ENCODE measurements around the gene PPP1CA.

Gene PPP1CA

DNA sequence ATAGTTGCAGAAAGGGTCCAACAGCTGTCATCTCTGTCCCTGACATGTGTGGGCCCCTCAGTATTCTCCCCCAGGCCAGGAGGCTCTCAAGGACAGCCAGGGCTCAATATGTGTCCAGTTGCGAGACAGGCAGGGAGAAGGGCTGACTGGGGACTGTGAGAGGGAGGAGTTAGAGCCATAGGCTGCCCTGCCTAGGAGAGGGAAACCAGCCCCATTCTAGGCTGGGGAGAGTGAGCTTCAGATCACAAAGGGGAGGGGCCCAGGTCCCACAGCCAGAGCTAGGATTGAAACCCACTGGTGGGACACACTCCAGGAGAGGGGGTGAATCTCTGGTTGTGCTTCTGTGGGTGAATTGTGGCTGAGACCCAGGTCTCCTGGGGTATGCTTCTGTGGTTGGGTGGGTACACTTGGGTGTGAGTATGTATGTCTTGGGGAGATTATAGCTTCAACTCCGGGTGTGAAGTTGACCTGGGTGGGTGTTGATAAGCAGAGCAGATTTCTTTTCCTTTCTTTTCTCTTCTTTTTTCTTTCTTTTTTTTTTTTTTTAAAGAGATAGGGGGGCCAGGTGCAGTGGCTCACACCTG is 11.7 kb upstream of the PPP1CA start:
- DNase-seq = no peak
- Mint-ChIP-seq H3K9me3 (no peaks in the 10 kb centered on the region), H3K4me3 (peak overlapping the region in 1 of 2 donors; percentile 14), H3K4me1 (peaks cover 84% of the 10 kb centered on the region), H3K27me3 (no peaks in the 10 kb centered on the region), H3K27ac (no peak overlapping the region)
- ATAC-seq = no peak

DNA sequence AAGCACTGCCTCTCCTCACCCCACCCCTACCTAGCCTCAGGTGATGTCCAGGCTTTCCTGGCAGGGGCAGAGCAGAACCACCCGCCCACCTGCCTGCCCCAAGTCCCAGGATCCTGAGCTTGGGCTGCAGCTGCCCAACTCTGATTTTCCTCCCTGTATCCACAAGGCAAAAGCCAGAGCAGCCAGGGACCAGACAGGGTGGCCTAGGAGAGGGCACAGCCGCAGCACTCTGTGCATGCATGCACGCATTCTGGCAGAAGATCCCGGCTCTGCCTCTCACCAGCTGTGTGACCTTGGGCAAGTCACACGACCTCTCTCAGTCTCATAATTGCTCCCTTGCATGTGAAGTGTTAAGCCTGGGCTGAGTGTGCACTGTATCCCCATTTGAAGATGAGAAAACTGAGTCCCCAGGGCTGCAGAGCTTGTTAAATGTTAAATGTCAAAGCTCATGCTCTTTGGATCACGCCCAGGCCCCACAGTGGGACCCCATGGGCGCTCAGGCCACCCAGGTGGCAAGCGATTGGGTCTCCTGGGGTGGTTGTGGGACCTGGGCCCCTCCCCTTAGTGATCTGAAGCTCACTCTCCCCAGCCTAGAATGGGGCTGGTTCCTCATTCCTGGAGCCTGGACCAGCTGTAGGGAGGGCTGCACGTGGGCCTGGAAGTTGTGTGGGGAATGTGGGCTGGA is 11.0 kb upstream of the PPP1CA start:
- Mint-ChIP-seq H3K27ac (peak overlapping the region in 1 of 2 donors; percentile 56), H3K4me1 (peaks cover 84% of the 10 kb centered on the region), H3K27me3 (no peaks in the 10 kb centered on the region), H3K9me3 (no peaks in the 10 kb centered on the region), H3K4me3 (peak overlapping the region in 1 of 2 donors; percentile 14)
- ATAC-seq (no peak), DNase-seq (no peak)

DNA sequence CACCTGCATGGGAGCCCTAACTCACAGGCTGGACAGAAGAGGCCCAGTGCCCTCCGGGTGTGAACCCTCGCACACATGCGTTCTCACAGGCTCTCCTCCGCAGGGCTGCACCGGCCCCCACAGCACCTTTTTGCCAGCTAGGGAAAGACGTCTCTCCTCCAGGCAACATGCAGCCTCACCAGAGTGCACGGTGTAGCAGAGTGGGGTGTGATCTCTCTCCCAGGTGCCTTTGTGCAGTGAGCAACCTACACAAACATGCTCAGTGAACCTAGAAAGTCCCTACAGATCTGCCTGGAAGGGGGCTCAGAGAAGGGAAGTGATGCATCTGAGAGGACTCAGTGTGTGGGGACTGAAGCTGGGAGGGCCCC is 10.1 kb upstream of the PPP1CA start:
- Mint-ChIP-seq H3K27me3 (no peaks in the 10 kb centered on the region), H3K4me3 (peak overlapping the region; percentile 26 to 39), H3K9me3 (no peaks in the 10 kb centered on the region), H3K4me1 (peaks cover 84% of the 10 kb centered on the region), H3K27ac (peak overlapping the region in 1 of 2 donors; percentile 89)
- ATAC-seq (peak; percentile 15), DNase-seq (peak in 1 of 2 donors; percentile 32)

DNA sequence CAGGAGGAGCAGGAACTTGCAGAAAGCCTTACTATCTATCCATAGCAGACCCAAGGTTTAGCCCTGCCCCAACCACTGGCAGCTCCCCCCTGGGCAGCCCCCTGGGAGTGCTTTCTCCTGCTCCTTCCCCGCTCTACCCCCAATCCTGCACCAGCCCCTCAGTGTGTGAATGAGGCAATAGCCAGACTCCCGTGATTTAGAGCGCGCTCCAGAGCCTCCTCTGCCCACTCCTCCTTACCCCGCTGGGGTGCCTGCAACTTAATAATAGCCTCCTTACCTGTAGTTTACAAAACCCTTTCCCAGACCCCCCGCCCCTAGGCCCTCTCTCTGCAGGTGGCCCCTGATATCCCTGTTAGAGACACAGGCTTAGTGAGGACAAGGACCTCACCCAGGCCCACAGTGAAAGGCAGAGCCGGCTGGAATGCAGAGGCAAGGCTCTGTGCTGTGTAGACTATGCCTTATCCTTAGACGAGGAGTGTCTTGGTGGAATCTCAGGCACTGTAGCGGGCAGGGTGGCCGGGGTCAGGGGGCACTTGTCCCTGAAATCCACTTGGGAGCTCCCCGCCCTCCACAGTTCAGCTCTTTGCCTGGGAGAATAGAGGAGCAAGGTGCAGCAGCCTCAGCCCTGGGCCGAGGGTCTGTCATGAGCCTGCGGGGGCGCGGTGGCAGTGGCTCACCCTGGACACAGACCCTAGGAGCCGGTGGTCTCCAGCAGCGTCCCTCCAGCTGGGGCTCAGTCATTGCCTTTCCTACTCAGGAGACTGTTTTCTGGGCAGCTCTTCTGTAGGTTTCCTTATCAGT is 9.5 kb upstream of the PPP1CA start:
- H3K27me3 Mint-ChIP-seq = no peaks in the 10 kb centered on the region
- peak overlapping the region; percentile 42 for H3K4me3 Mint-ChIP-seq
- no peak for ATAC-seq
- no peak for DNase-seq
- peaks cover 84% of the 10 kb centered on the region for H3K4me1 Mint-ChIP-seq
- H3K27ac Mint-ChIP-seq = peak overlapping the region in 1 of 2 donors; percentile 71
- no peaks in the 10 kb centered on the region for H3K9me3 Mint-ChIP-seq

DNA sequence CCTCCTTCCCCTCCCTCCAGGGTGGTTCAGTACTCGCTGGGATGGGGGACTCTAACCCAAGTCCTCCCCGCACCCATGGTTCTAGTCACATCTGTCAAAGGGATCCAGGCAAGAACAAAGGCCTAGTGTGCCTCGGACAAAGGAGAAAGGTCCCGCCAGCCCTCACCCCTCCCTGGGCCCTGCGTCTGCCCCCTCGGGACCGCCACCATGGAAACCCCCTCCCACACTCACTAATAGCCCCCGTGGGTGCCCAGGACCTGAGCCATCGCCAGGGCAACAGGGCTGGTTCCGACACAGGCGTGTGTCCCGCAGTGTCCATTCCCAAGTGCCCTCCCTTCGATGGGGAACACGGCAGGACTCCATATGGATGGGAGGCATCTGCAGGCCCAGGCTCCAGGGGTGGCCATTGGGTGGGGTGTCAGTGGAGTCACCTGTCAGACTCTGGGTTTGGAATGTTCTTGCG is 8.7 kb upstream of the PPP1CA start:
- peak overlapping the region; percentile 95 to 98 for H3K4me3 Mint-ChIP-seq
- peak overlapping the region; percentile 87 to 93 for H3K27ac Mint-ChIP-seq
- DNase-seq = no peak

DNA sequence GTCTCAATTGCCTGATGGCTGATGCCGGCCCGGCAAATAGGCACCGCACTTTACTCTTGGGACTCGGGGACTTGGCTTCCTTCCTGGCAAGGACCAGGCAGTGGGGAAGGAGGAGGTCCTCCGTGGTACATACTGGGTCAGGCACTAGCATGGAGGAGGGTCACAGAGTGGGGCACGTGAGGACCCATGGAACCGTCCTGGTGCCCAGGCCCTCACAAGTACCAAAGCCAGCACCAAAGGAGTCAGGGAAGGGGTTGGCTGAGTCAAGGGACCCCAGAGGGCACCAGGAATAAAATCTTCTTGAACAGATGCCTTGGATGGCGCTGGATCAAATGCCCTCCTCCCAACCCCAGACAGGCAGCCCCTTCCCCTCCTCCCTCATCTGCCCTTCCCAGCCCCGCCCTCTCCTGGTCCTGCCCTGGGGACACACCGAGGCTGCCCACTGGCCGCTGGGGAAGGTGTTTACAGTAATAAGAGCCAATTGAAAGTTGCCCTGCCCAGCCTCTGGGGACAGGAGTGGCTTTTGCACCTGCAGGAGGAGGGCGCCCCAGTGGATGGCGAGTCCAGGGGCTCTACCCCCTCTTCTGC is 8.2 kb upstream of the PPP1CA start:
- no peaks in the 10 kb centered on the region for H3K27me3 Mint-ChIP-seq
- peaks cover 90% of the 10 kb centered on the region for H3K4me1 Mint-ChIP-seq
- no peaks in the 10 kb centered on the region for H3K9me3 Mint-ChIP-seq
- H3K27ac Mint-ChIP-seq = peak overlapping the region; percentile 87 to 93
- peak overlapping the region; percentile 95 to 98 for H3K4me3 Mint-ChIP-seq
- DNase-seq = peak in 1 of 2 donors; percentile 23
- ATAC-seq = no peak

More for the DNA sequence above, 8.7 kb upstream of the PPP1CA start:
- no peak for ATAC-seq
- Mint-ChIP-seq H3K9me3 (no peaks in the 10 kb centered on the region), H3K27me3 (no peaks in the 10 kb centered on the region), H3K4me1 (peaks cover 88% of the 10 kb centered on the region)

DNA sequence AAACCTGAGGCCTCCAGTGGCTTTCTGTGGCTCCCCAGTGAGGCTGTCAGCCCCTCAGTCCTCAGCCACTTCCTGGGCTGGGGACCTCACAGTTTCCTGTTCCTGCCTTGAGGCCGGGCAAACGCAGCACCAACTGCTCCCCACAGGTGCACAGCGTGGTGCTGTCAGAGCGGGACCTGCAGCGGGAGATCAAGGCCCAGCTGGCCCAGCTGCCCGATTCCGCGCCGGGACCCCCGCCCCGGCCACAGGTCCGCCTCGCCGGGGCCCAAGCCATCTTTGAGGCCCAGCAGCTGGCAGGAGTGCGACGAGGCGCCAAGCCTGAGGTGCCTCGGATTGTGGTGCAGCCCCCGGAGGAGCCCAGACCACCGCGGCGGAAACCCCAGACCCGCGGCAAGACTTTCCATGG is 7.6 kb upstream of the PPP1CA start:
- peak; percentile 83 for ATAC-seq
- H3K27me3 Mint-ChIP-seq = no peaks in the 10 kb centered on the region
- H3K27ac Mint-ChIP-seq = peak overlapping the region in 1 of 2 donors; percentile 84
- peak overlapping the region; percentile 95 to 98 for H3K4me3 Mint-ChIP-seq
- no peaks in the 10 kb centered on the region for H3K9me3 Mint-ChIP-seq
- peak; percentile 78 to 87 for DNase-seq
- H3K4me1 Mint-ChIP-seq = peaks cover 90% of the 10 kb centered on the region

DNA sequence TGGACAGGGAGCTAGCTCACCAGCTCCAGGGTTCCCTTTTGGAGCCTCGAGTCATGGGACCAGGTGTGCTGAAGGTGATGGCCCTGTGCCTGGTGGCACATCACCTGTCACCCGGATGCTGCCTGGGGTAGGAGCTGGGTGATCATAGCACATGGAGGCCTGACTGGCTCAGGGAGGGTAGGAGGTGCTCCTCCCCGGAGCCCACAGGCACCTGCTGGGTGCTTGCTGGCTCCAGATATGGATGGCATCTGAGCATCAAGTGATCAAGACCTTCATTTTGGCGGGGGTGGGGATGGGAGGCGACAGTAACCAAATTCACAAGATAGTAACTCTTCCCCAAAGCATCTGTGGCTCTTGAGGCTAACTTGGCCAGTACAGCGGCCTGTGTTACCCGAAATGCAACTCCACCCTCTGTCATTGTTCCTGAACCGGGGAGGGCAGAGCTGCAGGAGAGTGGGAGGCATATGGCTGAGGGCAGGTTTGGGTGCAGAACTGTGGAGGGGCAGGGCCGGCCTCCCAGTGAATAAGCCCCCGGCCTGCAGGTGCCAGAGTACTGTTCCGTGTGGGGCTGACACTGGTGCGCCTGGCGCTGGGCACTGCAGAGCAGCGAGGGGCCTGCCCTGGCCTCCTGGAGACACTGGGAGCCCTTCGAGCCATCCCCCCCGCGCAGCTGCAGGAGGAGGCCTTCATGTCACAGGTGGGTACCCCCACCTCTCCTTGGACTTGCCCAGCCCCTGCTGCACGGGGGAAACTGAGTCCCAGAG is 7.0 kb upstream of the PPP1CA start:
- Mint-ChIP-seq H3K4me1 (peaks cover 90% of the 10 kb centered on the region), H3K4me3 (peak overlapping the region; percentile 95 to 98), H3K27me3 (no peaks in the 10 kb centered on the region), H3K27ac (peak overlapping the region; percentile 92 to 93), H3K9me3 (no peaks in the 10 kb centered on the region)
- peak; percentile 29 for ATAC-seq
- peak; percentile 25 to 60 for DNase-seq

DNA sequence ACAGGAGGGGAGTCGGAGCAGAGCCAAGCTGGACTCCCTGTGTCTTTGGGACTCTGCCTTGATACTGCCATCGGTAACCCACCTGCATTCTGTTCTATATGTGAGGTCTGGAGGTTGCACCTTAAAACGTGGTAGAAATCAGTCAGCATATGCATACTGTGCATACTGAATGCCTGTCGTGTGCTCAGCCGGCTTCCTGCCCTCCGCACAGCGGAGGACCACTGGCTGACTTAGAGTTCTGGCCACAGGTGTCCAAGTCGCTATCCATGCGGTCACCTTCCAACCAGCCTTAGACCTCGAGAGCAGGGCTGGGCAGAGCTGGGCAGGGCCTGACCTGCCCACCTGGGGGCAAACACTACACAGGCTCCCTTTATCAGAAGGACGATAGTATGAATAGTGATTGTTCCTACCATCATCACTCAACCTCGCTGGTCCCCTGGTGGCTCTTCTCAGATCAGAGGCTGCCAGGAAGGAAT is 6.1 kb upstream of the PPP1CA start:
- Mint-ChIP-seq H3K4me3 (peak overlapping the region; percentile 95 to 98), H3K27ac (peak overlapping the region; percentile 92 to 93), H3K9me3 (no peaks in the 10 kb centered on the region), H3K4me1 (peaks cover 90% of the 10 kb centered on the region), H3K27me3 (no peaks in the 10 kb centered on the region)
- ATAC-seq (no peak), DNase-seq (no peak)

DNA sequence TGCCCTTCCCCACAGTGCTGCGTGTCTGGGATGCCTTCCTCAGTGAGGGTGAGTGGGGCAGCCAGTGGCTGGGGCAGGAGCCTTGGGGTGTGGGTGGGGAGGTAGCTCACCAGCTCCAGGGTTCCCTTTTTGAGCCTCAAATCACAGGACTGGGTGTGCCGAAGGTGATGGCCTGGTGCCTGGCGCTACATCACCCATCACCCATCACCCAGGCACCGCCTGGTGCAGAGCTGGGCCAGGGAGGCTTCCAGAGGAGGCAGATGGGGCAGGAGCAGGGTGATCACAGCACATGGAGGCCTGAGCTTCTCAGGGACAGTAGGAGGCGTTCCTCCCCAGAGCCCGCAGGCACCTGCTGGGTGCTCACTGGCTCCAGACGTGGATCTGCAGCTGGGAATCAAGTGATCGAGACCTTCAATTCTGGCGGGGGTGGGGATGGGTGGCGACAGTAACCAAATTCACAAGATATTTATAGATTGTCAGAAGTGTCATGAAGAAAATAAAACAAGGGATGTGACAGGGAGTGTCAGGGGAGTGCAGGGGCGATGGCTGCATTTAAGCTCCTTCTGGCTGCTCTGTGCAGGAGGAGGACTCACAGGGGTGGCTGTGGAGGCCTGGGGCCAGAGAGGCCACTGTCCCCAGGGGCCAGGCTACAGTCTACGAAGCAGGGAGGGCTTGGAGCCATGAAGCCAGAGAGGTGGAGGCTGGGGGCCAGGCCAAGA is 5.5 kb upstream of the PPP1CA start:
- no peaks in the 10 kb centered on the region for H3K9me3 Mint-ChIP-seq
- no peak for ATAC-seq
- H3K27me3 Mint-ChIP-seq = no peaks in the 10 kb centered on the region
- peak overlapping the region; percentile 74 to 95 for H3K27ac Mint-ChIP-seq
- H3K4me3 Mint-ChIP-seq = peak overlapping the region; percentile 95 to 98
- peaks cover 90% of the 10 kb centered on the region for H3K4me1 Mint-ChIP-seq
- DNase-seq = no peak

DNA sequence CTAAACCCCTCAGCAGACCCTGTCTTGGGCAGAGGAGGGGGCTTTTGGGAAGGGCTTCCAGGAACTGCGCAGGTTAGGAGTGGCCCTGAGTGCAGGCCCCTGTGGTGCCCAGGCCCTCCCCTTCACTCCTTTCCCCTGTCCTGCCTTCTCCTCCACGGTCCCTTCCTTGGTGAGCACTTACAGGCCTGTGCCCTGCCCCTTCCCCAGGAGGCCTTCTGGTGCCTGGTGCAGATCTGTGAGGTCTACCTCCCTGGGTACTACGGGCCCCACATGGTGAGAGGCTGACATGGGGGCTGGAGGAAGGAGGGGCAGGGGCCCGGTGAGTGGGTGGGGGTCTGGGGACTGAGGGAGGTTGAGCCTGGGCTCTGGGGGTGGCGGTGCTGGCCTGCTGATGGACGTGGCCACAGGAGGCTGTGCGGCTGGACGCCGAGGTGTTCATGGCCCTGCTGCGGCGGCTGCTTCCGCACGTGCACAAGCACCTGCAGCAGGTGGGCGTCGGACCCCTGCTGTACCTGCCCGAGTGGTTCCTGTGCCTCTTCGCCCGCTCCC is 4.8 kb upstream of the PPP1CA start:
- no peak for ATAC-seq
- peak overlapping the region; percentile 95 to 98 for H3K4me3 Mint-ChIP-seq
- H3K9me3 Mint-ChIP-seq = no peaks in the 10 kb centered on the region
- peaks cover 86% of the 10 kb centered on the region for H3K4me1 Mint-ChIP-seq
- no peak for DNase-seq
- peak overlapping the region; percentile 90 to 99 for H3K27ac Mint-ChIP-seq
- no peaks in the 10 kb centered on the region for H3K27me3 Mint-ChIP-seq

DNA sequence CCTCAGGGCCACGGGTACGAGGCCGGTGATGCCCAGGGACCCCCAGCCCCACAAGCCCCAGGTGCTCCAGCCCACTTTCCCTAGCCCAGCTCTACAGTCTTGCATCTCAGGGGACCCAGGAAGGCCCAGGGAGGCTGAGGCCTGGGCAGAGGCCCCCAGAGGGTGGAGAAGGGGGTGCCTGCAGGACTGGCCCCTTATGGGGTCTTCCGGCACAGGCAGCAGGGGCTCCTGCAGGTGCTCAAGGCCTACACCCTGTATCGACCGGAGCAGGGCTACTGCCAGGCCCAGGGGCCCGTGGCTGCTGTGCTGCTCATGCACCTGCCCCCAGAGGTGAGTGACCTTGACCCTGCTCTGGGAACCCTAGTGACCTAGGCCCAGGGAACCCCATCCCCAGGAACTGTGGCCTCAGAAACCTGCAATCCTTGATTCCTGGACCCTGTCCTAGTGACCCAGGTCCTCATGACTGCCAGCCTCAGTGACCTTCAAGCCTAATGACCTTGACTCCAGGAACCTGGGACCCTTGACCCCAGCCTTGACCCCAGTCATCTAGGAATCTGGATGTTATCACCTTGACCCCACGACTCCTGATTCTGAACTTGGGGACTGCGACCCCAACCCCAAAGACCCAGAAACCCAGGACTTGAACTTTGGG is 4.2 kb upstream of the PPP1CA start:
- Mint-ChIP-seq H3K4me3 (peak overlapping the region; percentile 95 to 98), H3K4me1 (peaks cover 79% of the 10 kb centered on the region), H3K27ac (peak overlapping the region; percentile 90 to 99), H3K27me3 (no peaks in the 10 kb centered on the region), H3K9me3 (no peaks in the 10 kb centered on the region)
- DNase-seq (no peak), ATAC-seq (no peak)

DNA sequence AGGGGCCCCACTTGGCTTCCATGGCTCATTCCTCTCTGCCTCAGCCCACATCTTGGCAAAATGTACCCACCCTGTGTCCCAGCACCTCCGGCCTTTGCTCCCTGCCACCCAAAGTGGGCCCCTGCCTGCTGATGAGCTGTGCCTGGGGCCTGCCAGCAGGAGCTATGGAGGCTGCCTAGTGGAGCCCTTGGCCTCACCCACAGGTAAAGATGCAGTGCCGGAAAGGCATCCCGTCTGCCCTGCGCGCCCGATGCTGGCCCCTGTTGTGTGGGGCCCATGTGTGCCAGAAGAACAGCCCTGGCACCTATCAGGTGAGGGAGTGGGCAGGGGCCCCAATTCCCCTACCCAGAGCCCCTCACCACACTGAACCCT is 3.5 kb upstream of the PPP1CA start:
- ATAC-seq = no peak
- no peak for DNase-seq
- no peaks in the 10 kb centered on the region for H3K9me3 Mint-ChIP-seq
- peak overlapping the region; percentile 33 to 99 for H3K27ac Mint-ChIP-seq
- peaks cover 79% of the 10 kb centered on the region for H3K4me1 Mint-ChIP-seq
- peak overlapping the region; percentile 95 to 98 for H3K4me3 Mint-ChIP-seq
- no peaks in the 10 kb centered on the region for H3K27me3 Mint-ChIP-seq
